GM12891 (cell line): Measurements from ENCODE around the gene RPH3AL.
A peak's percentile ranks its signal among the peaks of the same experiment; 100 is the strongest.

Experiments used
- DNase-seq: peaks from one replicate; pipeline ENCODE4 v3.0.0; 2011; ENCODE audit warnings: low spot score; ENCODE audit not compliant: insufficient read length
- FAIRE-seq: peaks from 2 replicates; lab custom pipeline; 2011; peaks lifted over from hg19 to GRCh38; lab: Jason Lieb, UNC
- PAX5 ChIP-seq: IDR thresholded peaks from 2 replicates; pipeline ENCODE4 v1.6.1; 2011; ENCODE audit warnings: low read length, moderate library complexity, mild to moderate bottlenecking; ENCODE audit not compliant: insufficient read depth, severe bottlenecking
- POLR2A ChIP-seq: IDR thresholded peaks from 2 replicates; pipeline ENCODE4 v1.6.1; 2011; ENCODE audit warnings: low read depth, low read length, control low read depth
- POLR2AphosphoS5 ChIP-seq: IDR thresholded peaks from 2 replicates; pipeline ENCODE4 v1.6.1; 2011; ENCODE audit warnings: low read depth, low read length, control low read depth
- POU2F2 ChIP-seq: IDR thresholded peaks from 2 replicates; pipeline ENCODE4 v1.6.1; 2011; ENCODE audit warnings: low read depth, mild to moderate bottlenecking, control low read depth, low read length, moderate library complexity
- SPI1 ChIP-seq: IDR thresholded peaks from 2 replicates; pipeline ENCODE4 v1.6.1; 2011; ENCODE audit warnings: low read depth, low read length, control low read depth
- TAF1 ChIP-seq: IDR thresholded peaks from 2 replicates; pipeline ENCODE4 v1.6.1; 2011; ENCODE audit warnings: low read depth, low read length, control low read depth

Gene RPH3AL

GRCh38 chr17:327971-328370 is 24.6 kb downstream of the RPH3AL start:
- FAIRE-seq (no peak), DNase-seq (no peak)
- TF ChIP-seq POLR2A: no peak
- no peak for TF ChIP-seq POLR2AphosphoS5
- no peak for TF ChIP-seq SPI1
- TF ChIP-seq POU2F2: no peak
- no peak for TF ChIP-seq TAF1
- no peak for TF ChIP-seq PAX5

- DNase-seq (no peak), FAIRE-seq (no peak)
- TF ChIP-seq PAX5: no peak
- TF ChIP-seq TAF1: no peak
Measured at GRCh38 chr17:327296-327695, 25.3 kb downstream of the RPH3AL start.

DNA sequence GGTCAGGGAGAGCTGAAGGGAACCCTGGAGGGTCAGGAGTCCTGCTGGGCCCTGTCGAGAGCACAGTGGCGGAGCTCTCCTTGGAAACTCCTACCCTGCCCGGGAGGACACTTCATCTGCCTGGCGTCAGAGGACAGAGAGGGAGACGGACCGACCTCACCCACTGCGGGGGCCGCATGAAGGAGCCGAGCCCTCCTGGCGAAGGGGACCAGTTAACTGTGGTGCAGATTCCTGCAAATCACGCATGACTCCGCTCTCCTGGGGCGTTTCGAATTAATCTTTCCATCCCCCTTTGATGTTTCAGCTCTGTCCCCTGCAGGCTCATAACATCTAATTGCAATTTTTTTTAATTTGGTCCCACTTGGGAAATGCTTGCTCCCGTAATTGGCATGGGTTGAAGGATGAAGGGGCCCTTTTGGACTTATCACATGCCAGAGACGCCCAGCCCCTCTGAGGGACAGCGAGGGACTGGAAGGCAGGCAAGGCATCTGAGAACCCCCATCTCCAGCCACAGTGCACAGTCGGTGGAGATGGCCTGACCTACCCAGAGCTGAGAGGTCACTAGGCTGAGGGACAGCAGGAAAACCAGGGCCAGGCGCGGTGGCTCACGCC is 26.5 kb downstream of the RPH3AL start:
- DNase-seq (no peak), FAIRE-seq (no peak)
- TF ChIP-seq POU2F2 (no peak), SPI1 (no peak), POLR2A (no peak), POLR2AphosphoS5 (no peak), PAX5 (no peak), TAF1 (no peak)

DNA sequence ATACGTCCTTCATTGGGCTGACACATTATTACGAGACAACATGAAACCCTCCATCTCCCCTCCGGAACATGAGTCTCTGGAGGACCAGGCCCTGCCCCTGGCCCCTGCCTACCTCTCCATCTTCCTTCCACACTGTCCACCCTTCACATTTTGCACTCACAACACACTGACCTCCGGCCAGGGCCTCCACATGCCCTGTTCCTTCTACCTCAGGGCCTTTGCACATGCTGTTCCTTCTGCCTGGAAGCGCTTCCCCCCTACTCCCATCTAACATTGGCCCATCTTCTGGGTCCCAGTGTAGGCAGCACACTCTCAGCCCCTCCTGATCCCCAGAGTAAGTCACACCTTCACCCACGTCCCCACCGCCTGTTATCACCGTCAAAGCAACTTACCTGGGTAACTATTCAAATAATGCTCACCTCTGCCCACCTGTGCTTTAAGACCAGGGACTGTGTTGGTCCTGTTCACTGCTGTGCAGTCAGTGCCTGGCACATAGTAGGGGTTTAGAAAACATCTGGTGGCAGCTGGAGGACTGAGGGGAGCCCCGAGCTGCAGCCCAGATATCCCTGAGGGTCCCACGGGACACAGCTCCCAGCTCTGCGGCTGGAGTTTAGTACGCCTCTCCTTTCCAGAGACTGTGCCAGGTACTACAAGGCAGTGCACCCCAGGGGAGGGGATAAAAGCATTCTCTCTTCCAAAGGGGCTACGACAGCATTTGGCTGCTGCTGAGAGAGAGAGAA is 27.2 kb downstream of the RPH3AL start:
- no peak for TF ChIP-seq POU2F2
- TF ChIP-seq TAF1: no peak
- no peak for TF ChIP-seq POLR2AphosphoS5
- no peak for TF ChIP-seq SPI1
- no peak for TF ChIP-seq PAX5
- no peak for TF ChIP-seq POLR2A
- FAIRE-seq (no peak), DNase-seq (no peak)

GRCh38 chr17:323721-324571 is 28.7 kb downstream of the RPH3AL start:
- TF ChIP-seq POLR2AphosphoS5 (no peak), TAF1 (no peak), PAX5 (no peak)
- DNase-seq (no peak), FAIRE-seq (no peak)

GRCh38 chr17:323181-323580 is 29.4 kb downstream of the RPH3AL start:
- no peak for TF ChIP-seq PAX5
- no peak for TF ChIP-seq POLR2A
- no peak for TF ChIP-seq SPI1
- TF ChIP-seq POU2F2: no peak
- no peak for TF ChIP-seq TAF1
- TF ChIP-seq POLR2AphosphoS5: no peak
- no peak for FAIRE-seq
- peak; percentile 5 for DNase-seq

DNA sequence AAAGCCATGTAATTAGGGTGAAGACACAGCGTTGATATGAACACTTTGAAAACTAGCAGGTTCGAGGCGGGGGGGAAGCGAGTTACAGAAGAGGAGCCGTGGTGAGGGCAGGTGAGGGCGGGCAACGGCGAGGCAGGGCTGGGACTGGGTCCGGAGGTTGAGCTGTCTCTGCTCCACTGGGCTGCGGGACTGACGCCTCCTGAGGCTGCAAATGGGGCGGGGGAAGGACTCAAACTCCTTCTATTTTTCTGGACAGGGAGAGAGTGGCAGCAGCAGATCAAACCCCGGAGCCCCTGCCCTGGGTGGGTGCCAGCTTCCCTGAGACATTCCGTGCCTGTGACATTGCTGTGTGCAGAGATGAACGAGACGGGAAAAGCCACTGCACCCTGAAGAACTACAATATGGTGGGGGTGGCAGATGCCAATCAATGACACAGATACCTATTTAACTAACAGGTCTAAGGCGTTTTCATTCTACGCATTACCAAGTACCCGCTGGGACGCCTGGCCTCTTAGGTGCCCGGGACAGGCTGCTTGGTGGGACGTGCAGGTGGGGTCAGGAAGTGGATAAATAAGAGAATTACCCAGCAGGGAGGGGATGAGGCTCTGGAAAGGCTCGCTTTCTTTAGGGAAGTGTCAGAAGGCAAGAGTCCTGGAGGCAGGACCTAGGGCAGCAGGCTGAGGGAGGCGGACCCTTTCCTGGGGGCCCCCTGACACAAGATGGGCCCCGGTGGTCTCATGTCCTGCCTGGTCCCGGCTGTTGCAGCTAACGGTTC is 30.4 kb downstream of the RPH3AL start:
- no peak for DNase-seq
- no peak for FAIRE-seq
- TF ChIP-seq SPI1 (no peak), PAX5 (no peak), POLR2A (no peak), TAF1 (no peak), POLR2AphosphoS5 (no peak), POU2F2 (no peak)

DNA sequence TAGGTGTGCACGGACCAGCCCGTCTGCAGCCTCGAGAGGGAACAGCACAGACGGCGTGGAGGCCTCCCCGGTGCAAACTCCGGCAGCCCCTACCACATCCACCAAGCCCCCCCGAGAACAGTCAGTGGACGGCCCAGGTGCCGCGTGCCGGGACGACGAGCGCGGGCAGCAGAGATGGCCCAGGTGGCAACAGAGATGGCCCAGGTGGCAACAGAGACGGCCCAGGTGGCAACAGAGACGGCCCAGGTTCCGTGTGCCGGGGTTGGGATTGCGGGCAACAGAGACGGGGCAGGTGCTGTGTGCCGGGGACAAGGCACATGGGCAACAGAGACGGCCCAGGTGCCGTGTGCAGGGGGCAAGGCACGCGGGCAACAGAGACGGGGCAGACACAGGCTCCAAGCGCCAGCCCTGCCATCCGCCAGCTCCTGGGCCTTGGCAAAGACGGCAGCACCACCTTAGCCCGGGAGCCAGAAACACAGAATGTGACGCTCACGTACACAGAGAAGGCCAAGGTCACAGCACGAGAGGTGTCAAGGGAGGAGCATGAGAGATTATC is 31.1 kb downstream of the RPH3AL start:
- DNase-seq (no peak), FAIRE-seq (no peak)
- TF ChIP-seq POLR2AphosphoS5: no peak
- TF ChIP-seq POLR2A: no peak
- TF ChIP-seq TAF1: no peak
- no peak for TF ChIP-seq PAX5
- TF ChIP-seq POU2F2: no peak
- TF ChIP-seq SPI1: no peak

- FAIRE-seq: no peak
- no peak for DNase-seq
- no peak for TF ChIP-seq TAF1
- no peak for TF ChIP-seq POLR2AphosphoS5
- no peak for TF ChIP-seq PAX5
- no peak for TF ChIP-seq POLR2A
- no peak for TF ChIP-seq POU2F2
- TF ChIP-seq SPI1: no peak
Measured at GRCh38 chr17:320809-321385, 31.7 kb downstream of the RPH3AL start.
